Measurements from ENCODE around the gene GPR32.
"Not testable (repeated sequence)": the region's sequence is repeated elsewhere in the genome, so short reads cannot be mapped to it uniquely, and the experiment has no call there.

The GPR32 gene

GRCh38 chr19:50778906-50779430 is 8.7 kb downstream of the GPR32 start:
- no peak for TF ChIP-seq EZH2phosphoT487 (conservative IDR thresholded peaks at IDR 0.05; ENCODE audit: low read length)
- TF ChIP-seq, protein P1, sequence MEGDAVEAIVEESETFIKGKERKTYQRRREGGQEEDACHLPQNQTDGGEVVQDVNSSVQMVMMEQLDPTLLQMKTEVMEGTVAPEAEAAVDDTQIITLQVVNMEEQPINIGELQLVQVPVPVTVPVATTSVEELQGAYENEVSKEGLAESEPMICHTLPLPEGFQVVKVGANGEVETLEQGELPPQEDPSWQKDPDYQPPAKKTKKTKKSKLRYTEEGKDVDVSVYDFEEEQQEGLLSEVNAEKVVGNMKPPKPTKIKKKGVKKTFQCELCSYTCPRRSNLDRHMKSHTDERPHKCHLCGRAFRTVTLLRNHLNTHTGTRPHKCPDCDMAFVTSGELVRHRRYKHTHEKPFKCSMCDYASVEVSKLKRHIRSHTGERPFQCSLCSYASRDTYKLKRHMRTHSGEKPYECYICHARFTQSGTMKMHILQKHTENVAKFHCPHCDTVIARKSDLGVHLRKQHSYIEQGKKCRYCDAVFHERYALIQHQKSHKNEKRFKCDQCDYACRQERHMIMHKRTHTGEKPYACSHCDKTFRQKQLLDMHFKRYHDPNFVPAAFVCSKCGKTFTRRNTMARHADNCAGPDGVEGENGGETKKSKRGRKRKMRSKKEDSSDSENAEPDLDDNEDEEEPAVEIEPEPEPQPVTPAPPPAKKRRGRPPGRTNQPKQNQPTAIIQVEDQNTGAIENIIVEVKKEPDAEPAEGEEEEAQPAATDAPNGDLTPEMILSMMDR (IDR thresholded peaks at IDR 0.05; ENCODE audit: insufficient read depth, low read length, poor library complexity, severe bottlenecking), result no peak
- Histone ChIP-seq H3K27ac (ENCODE audit: low read depth, low read length) (no peak overlapping the region), H3K79me2 (ENCODE audit: insufficient read depth, low read length) (no peaks in the 10 kb centered on the region), H3F3A (ENCODE audit: insufficient read depth) (no peaks in the 10 kb centered on the region), H3K9me2 (replicated peaks; ENCODE audit: insufficient read depth, low read length) (no peaks in the 10 kb centered on the region), H2AFZ (ENCODE audit: low read depth, low read length, severe bottlenecking) (no peak overlapping the region), H3K36me3 (ENCODE audit: low read length) (no peaks in the 10 kb centered on the region), H3K9ac (ENCODE audit: low read length) (no peak overlapping the region), H3K4me3 (ENCODE audit: insufficient read depth, low read length, poor library complexity, severe bottlenecking) (no peak overlapping the region), H3K27me3 (ENCODE audit: low read length) (no peaks in the 10 kb centered on the region), H3K4me2 (ENCODE audit: low read depth, low read length, poor library complexity, severe bottlenecking) (no peak overlapping the region), H3K9me3 (ENCODE audit: insufficient read depth, low read length) (no peaks in the 10 kb centered on the region), H4K20me1 (ENCODE audit: low read depth, low read length) (no peaks in the 10 kb centered on the region)

- TF ChIP-seq, protein P1 (IDR thresholded peaks at IDR 0.05; ENCODE audit: insufficient read depth, low read length, poor library complexity, severe bottlenecking), result no peak
- Histone ChIP-seq H3K27me3 (ENCODE audit: low read length) (no peaks in the 10 kb centered on the region), H4K20me1 (ENCODE audit: low read depth, low read length) (no peaks in the 10 kb centered on the region)
Measured at GRCh38 chr19:50779504-50780457, 9.5 kb downstream of the GPR32 start.

DNA sequence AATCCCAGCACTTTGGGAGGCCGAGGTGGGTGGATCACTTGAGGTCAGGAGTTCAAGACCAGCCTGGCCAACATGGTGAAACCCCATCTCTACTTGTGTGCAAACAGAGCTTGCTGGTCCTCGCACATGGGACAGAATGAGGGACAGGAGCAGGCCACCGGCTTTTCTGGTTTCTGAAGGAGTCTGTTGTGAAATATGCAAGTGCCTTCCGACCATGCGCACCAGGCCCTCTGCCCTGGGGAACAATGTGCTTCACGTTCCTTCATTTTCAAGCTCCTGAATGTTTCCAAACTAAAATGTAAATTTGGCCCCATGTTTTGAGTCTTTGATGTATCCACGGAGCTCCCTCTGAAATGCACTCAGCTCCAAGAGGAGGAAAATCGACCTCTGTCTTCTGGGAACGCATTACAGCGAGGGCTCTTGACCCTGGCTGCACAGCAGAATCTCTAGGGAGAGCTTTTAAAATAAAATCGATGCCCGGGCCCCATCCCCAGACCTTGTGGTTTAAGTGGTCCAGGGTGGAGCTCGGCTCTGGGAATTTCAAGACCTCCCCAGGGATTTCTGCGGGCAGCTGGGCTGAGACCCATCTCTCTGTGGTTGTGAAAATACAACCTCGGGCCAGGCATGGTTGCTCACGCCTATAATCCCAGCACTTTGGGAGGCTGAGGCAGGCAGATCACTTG is 10.6 kb downstream of the GPR32 start:
- H3K9ac ChIP-seq (ENCODE audit: low read length), result no peak overlapping the region
- no peaks in the 10 kb centered on the region for H3K36me3 ChIP-seq (ENCODE audit: low read length)
- H3F3A ChIP-seq (ENCODE audit: insufficient read depth), result no peaks in the 10 kb centered on the region
- no peak overlapping the region for H3K4me2 ChIP-seq (ENCODE audit: low read depth, low read length, poor library complexity, severe bottlenecking)
- H3K27me3 ChIP-seq (ENCODE audit: low read length), result no peaks in the 10 kb centered on the region
- H3K9me2 ChIP-seq (replicated peaks; ENCODE audit: insufficient read depth, low read length), result no peaks in the 10 kb centered on the region
- TF ChIP-seq, protein P1 (IDR thresholded peaks at IDR 0.05; ENCODE audit: insufficient read depth, low read length, poor library complexity, severe bottlenecking), result no peak
- no peak for TF ChIP-seq EZH2phosphoT487 (conservative IDR thresholded peaks at IDR 0.05; ENCODE audit: low read length)
- no peaks in the 10 kb centered on the region for H3K79me2 ChIP-seq (ENCODE audit: insufficient read depth, low read length)
- H3K9me3 ChIP-seq (ENCODE audit: insufficient read depth, low read length), result no peaks in the 10 kb centered on the region
- H2AFZ ChIP-seq (ENCODE audit: low read depth, low read length, severe bottlenecking), result no peak overlapping the region
- H3K27ac ChIP-seq (ENCODE audit: low read depth, low read length), result no peak overlapping the region
- H3K4me3 ChIP-seq (ENCODE audit: insufficient read depth, low read length, poor library complexity, severe bottlenecking), result no peak overlapping the region
- H4K20me1 ChIP-seq (ENCODE audit: low read depth, low read length), result no peaks in the 10 kb centered on the region

More at GRCh38 chr19:50779504-50780457, 9.5 kb downstream of the GPR32 start:
- no peak overlapping the region for H2AFZ ChIP-seq (ENCODE audit: low read depth, low read length, severe bottlenecking)
- H3K79me2 ChIP-seq (ENCODE audit: insufficient read depth, low read length), result no peaks in the 10 kb centered on the region
- no peak overlapping the region for H3K4me3 ChIP-seq (ENCODE audit: insufficient read depth, low read length, poor library complexity, severe bottlenecking)
- no peaks in the 10 kb centered on the region for H3F3A ChIP-seq (ENCODE audit: insufficient read depth)
- H3K9ac ChIP-seq (ENCODE audit: low read length), result no peak overlapping the region
- H3K9me3 ChIP-seq (ENCODE audit: insufficient read depth, low read length), result no peaks in the 10 kb centered on the region
- no peak overlapping the region for H3K4me2 ChIP-seq (ENCODE audit: low read depth, low read length, poor library complexity, severe bottlenecking)
- no peak overlapping the region for H3K27ac ChIP-seq (ENCODE audit: low read depth, low read length)
- no peaks in the 10 kb centered on the region for H3K36me3 ChIP-seq (ENCODE audit: low read length)
- no peaks in the 10 kb centered on the region for H3K9me2 ChIP-seq (replicated peaks; ENCODE audit: insufficient read depth, low read length)

DNA sequence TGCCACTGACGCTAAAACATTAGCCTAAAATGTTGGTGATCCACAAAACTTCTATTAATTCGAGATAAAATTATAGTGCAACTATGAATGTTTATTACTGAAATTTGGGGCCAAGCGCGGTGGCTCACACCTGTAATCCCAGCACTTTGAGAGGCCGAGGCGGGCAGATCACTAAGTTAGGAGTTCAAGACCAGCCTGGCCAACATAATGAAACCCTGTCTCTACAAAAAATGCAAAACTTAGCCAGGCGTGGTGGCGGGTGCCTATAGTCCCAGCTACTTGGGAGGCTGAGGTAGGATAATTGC is 13.5 kb downstream of the GPR32 start:
- H3K4me2 ChIP-seq (ENCODE audit: low read depth, low read length, poor library complexity, severe bottlenecking); H3K4me3 ChIP-seq (ENCODE audit: insufficient read depth, low read length, poor library complexity, severe bottlenecking); H4K20me1 ChIP-seq (ENCODE audit: low read depth, low read length); H3K9me3 ChIP-seq (ENCODE audit: insufficient read depth, low read length); H3K9ac ChIP-seq (ENCODE audit: low read length); H3K79me2 ChIP-seq (ENCODE audit: insufficient read depth, low read length); H3K27me3 ChIP-seq (ENCODE audit: low read length); H3F3A ChIP-seq (ENCODE audit: insufficient read depth); H3K27ac ChIP-seq (ENCODE audit: low read depth, low read length); H3K36me3 ChIP-seq (ENCODE audit: low read length); H3K9me2 ChIP-seq (replicated peaks; ENCODE audit: insufficient read depth, low read length); H2AFZ ChIP-seq (ENCODE audit: low read depth, low read length, severe bottlenecking): not testable (repeated sequence)
